ENCODE data around the gene COBLL1. TPM values are rescaled to one million over a fixed set of nuclear protein-coding genes. Genes with fewer than 3 reads are reported as not detected.

The COBLL1 gene
- total RNA-seq, 1 donor from 2014 or later: 222 TPM

DNA sequence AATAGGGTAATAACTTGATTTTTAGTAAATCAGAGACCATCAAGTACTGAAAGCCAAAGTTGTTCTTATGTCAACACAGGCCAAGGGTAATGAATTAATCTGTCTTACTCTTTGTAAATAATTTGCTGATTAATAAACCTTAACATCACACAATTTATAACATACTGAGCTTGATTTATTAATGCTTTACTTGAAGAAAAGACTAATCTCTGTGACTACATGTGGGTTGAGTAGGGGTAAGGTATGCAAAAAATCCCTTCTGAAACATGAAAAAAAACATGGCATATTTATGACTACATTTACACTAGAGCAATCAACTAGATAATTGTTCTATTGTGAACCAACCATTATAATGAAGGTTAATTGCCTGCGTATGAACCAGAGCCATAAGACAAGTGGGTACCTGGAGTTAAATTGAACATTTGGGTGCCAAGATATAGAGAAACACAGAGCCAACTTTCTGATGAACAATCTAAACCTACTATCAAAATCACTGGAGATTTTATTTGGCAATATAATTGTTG lies 152.7 kb downstream of the COBLL1 start:
- TF ChIP-seq, protein P1, sequence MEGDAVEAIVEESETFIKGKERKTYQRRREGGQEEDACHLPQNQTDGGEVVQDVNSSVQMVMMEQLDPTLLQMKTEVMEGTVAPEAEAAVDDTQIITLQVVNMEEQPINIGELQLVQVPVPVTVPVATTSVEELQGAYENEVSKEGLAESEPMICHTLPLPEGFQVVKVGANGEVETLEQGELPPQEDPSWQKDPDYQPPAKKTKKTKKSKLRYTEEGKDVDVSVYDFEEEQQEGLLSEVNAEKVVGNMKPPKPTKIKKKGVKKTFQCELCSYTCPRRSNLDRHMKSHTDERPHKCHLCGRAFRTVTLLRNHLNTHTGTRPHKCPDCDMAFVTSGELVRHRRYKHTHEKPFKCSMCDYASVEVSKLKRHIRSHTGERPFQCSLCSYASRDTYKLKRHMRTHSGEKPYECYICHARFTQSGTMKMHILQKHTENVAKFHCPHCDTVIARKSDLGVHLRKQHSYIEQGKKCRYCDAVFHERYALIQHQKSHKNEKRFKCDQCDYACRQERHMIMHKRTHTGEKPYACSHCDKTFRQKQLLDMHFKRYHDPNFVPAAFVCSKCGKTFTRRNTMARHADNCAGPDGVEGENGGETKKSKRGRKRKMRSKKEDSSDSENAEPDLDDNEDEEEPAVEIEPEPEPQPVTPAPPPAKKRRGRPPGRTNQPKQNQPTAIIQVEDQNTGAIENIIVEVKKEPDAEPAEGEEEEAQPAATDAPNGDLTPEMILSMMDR (IDR thresholded peaks at IDR 0.05): no peak
- Mint-ChIP-seq H3K27ac (no peak overlapping the region), H3K4me1 (no peaks in the 10 kb centered on the region), H3K36me3 (ENCODE audit: low read depth) (peaks cover 72% of the 10 kb centered on the region), H3K27me3 (no peaks in the 10 kb centered on the region), H3K9me3 (no peaks in the 10 kb centered on the region), H3K4me3 (no peak overlapping the region)
- ChIA-PET POLR2A (no interaction called here), CTCF (no interaction called here)
- no peak for ATAC-seq (ENCODE audit: low read depth)
- DNase-seq: no peak
- intact Hi-C loops (cut with micrococcal nuclease): loop anchor here (2.0 kb wide), 1 partner anchor 14 kb away; no protein-coding TSS in a partner anchor

DNA sequence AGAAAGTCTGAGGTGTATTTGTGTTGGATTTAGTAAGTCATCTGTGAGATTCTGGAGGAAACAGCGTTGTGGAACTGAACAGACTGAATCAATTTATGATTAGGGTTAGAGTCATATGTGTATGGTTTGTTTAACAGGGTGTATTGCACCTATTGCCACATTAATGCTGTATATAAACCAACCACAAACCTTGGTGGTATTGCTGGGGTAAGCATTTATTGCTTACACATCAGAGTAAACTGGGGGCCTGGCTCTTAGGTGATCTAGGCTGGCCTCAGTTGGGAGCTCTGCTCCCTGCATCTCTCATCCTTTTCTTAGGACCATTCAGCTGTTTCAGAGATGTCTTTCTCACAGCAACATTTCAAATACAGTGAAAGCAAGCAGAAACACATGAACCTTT lies 160.6 kb downstream of the COBLL1 start:
- Mint-ChIP-seq H3K27me3 (no peaks in the 10 kb centered on the region), H3K9me3 (peaks cover 9% of the 10 kb centered on the region), H3K4me1 (no peaks in the 10 kb centered on the region), H3K27ac (no peak overlapping the region), H3K36me3 (ENCODE audit: low read depth) (peaks cover 59% of the 10 kb centered on the region), H3K4me3 (no peak overlapping the region)
- intact Hi-C loops (cut with micrococcal nuclease): no loop called here
- DNase-seq: no peak
- ChIA-PET CTCF (no interaction called here), POLR2A (no interaction called here)
- TF ChIP-seq, protein P1 (IDR thresholded peaks at IDR 0.05): no peak
- ATAC-seq (ENCODE audit: low read depth): no peak

DNA sequence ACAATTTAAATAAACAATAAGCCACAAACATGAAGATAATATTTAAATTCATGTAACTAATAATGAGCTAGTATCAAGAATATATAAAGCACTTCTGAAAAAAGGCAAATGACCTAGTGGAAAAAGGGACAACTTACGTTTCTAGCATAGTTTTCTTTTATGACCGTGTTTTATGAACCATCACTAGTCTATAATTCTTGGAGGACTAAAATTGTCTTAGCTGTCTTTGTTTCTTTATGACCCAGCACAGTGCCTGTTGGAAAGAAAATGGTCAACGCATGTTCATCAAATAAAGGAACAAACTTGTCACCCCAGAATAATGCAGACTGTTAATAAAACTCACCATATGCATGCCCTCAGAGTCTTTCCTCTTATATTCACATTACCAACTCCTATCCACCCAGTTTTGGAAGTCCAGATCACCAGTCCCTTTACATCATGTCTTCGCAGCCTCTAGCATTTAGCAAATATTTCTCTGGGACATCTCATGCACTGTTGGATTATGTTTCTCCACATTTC lies 162.9 kb downstream of the COBLL1 start:
- no peak overlapping the region for H3K4me3 Mint-ChIP-seq
- peaks cover 61% of the 10 kb centered on the region for H3K36me3 Mint-ChIP-seq (ENCODE audit: low read depth)
- H3K27me3 Mint-ChIP-seq: no peaks in the 10 kb centered on the region
- POLR2A ChIA-PET: no interaction called here
- no peak for ATAC-seq (ENCODE audit: low read depth)
- H3K4me1 Mint-ChIP-seq: no peaks in the 10 kb centered on the region
- no peak overlapping the region for H3K27ac Mint-ChIP-seq
- intact Hi-C loops (cut with micrococcal nuclease): no loop called here
- H3K9me3 Mint-ChIP-seq: peaks cover 9% of the 10 kb centered on the region
- CTCF ChIA-PET: no interaction called here
- TF ChIP-seq, protein P1 (IDR thresholded peaks at IDR 0.05): no peak
- DNase-seq: no peak

DNA sequence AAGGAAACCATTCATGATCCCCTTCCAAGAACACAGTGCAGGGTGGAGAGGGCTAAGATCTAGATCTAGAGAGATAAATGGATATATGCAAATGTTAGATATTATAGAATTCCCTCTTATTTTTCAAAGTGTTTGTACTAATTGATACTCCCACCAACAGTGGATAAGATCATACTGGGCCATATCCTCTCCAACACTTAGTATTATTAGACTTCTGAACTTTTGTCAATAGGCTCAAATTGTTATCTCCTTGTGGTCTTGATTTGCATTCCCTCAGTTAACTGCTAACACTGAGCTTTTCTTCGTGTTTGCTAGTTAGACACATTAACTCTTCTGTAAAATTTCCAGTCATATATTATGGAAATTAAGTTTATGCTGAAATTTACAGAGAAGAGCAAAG lies 163.9 kb downstream of the COBLL1 start:
- CTCF ChIA-PET: no interaction called here
- H3K36me3 Mint-ChIP-seq (ENCODE audit: low read depth): peaks cover 59% of the 10 kb centered on the region
- ATAC-seq (ENCODE audit: low read depth): no peak
- H3K9me3 Mint-ChIP-seq: peaks cover 9% of the 10 kb centered on the region
- no peaks in the 10 kb centered on the region for H3K4me1 Mint-ChIP-seq
- POLR2A ChIA-PET: no interaction called here
- TF ChIP-seq, protein P1 (IDR thresholded peaks at IDR 0.05): no peak
- no peak for DNase-seq
- H3K27me3 Mint-ChIP-seq: no peaks in the 10 kb centered on the region
- intact Hi-C loops (cut with micrococcal nuclease): no loop called here
- no peak overlapping the region for H3K27ac Mint-ChIP-seq
- no peak overlapping the region for H3K4me3 Mint-ChIP-seq

DNA sequence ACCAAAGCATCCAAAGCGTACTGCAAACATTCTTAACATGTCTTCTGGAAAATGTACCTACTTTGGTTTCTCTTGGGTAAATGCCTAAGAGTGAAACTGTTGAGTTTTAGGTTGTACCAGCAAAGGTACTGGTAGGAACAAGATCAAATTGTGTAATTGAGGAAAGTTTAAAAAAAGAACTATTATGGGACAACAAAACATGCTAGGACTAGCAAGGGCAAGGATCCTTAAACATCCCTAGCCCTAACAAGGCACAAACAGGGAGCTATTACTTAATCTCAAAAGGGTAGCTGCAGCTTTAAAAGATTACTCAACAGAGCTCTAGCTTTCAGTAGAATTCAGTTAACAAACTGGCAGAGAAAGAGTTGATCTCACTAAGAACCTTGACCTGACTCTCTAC lies 164.4 kb downstream of the COBLL1 start:
- H3K4me3 Mint-ChIP-seq: no peak overlapping the region
- POLR2A ChIA-PET: no interaction called here
- TF ChIP-seq, protein P1 (IDR thresholded peaks at IDR 0.05): no peak
- CTCF ChIA-PET: no interaction called here
- no peaks in the 10 kb centered on the region for H3K27me3 Mint-ChIP-seq
- ATAC-seq (ENCODE audit: low read depth): no peak
- peaks cover 9% of the 10 kb centered on the region for H3K9me3 Mint-ChIP-seq
- intact Hi-C loops (cut with micrococcal nuclease): no loop called here
- no peak overlapping the region for H3K27ac Mint-ChIP-seq
- no peaks in the 10 kb centered on the region for H3K4me1 Mint-ChIP-seq
- peaks cover 55% of the 10 kb centered on the region for H3K36me3 Mint-ChIP-seq (ENCODE audit: low read depth)
- DNase-seq: no peak
